WERI-Rb-1 (cell line): Measurements from ENCODE around the gene HIF1A.
A peak's percentile ranks its signal among the peaks of the same experiment; 100 is the strongest.

Experiments
- DNase-seq: peaks from one replicate; pipeline ENCODE4 v3.0.0-alpha.2; 2020
- H3K27ac ChIP-seq: fragments of 250-450 bp; sonication (Bioruptor Pico); 2 replicates; pipeline ENCODE4 v1.5.1; 2020; ENCODE audit warnings: mild to moderate bottlenecking, moderate library complexity
- H3K27me3 ChIP-seq: fragments of 250-450 bp; sonication (Bioruptor Pico); 2 replicates; pipeline ENCODE4 v1.5.1; 2021; ENCODE audit warnings: mild to moderate bottlenecking, low read depth, moderate library complexity; ENCODE audit not compliant: insufficient read depth, severe bottlenecking
- H3K36me3 ChIP-seq: fragments of 250-450 bp; sonication (Bioruptor Pico); 2 replicates; pipeline ENCODE4 v1.5.1; 2020; ENCODE audit warnings: mild to moderate bottlenecking, moderate library complexity
- H3K4me3 ChIP-seq: 2 replicates; pipeline ENCODE4 v1.5.1; 2011; ENCODE audit warnings: low read depth, mild to moderate bottlenecking, control low read depth, low read length
- H3K9me3 ChIP-seq: fragments of 250-450 bp; sonication (Bioruptor Pico); 2 replicates; pipeline ENCODE4 v1.5.1; 2021; ENCODE audit warnings: mild to moderate bottlenecking, moderate library complexity; ENCODE audit not compliant: severe bottlenecking
- TF ChIP-seq, protein P1 (sequence below): IDR thresholded peaks from 2 replicates; pipeline ENCODE4 v1.5.1; 2011; ENCODE audit warnings: low read depth, mild to moderate bottlenecking, control low read depth, inconsistent platforms, low read length

The HIF1A gene

DNA sequence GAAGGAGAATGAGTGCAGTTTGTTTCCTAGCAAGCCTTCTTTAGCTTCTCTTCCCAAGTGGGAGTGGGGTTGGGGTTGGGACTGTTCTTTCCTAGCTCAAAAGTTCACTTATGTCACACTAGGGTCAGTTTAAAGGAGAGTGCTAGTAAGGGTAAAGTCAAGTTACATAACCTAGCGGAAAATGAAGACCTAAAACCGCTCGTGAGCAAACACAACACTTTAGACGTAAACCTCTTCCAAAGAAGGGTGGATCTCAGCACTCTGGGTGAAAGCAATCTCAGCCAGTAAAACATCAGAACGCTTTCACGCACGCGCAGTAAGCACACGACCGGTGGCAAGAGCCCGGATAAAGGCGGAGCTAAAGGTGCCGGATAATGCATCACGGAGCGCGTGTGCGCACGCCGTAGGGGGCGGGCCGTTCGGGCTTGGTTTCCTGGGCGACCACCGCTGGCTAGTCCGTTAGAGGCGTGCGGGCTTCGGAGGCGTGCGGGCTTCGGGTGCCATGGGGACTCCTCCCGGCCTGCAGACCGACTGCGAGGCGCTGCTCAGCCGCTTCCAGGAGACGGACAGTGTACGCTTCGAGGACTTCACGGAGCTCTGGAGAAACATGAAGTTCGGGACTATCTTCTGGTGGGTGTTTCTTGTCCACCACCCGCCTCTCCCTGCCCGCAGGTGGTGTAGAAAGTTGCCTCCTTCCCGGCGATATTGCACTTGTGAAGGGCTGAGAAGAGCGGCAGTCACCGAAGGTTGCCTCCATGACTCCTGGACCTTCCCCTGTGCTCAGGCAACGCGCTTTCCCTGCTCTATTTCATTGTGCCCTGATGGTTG lies 66.9 kb downstream of the HIF1A start, which contains the start of gene SNAPC1:
TSS of gene SNAPC1 (plus strand) at position 462 of the 828 bp plus-strand sequence. CDS start at position 503, 41 bp downstream.
- Histone ChIP-seq H3K27ac (peak within 1 kb of the TSS; percentile 76), H3K9me3 (no peaks in the 10 kb centered on the region), H3K36me3 (no peaks in the 10 kb centered on the region), H3K27me3 (no peaks in the 10 kb centered on the region), H3K4me3 (peak within 1 kb of the TSS; percentile 83)
- DNase-seq, result peak; percentile 97
- TF ChIP-seq, protein P1, sequence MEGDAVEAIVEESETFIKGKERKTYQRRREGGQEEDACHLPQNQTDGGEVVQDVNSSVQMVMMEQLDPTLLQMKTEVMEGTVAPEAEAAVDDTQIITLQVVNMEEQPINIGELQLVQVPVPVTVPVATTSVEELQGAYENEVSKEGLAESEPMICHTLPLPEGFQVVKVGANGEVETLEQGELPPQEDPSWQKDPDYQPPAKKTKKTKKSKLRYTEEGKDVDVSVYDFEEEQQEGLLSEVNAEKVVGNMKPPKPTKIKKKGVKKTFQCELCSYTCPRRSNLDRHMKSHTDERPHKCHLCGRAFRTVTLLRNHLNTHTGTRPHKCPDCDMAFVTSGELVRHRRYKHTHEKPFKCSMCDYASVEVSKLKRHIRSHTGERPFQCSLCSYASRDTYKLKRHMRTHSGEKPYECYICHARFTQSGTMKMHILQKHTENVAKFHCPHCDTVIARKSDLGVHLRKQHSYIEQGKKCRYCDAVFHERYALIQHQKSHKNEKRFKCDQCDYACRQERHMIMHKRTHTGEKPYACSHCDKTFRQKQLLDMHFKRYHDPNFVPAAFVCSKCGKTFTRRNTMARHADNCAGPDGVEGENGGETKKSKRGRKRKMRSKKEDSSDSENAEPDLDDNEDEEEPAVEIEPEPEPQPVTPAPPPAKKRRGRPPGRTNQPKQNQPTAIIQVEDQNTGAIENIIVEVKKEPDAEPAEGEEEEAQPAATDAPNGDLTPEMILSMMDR, result no peak

DNA sequence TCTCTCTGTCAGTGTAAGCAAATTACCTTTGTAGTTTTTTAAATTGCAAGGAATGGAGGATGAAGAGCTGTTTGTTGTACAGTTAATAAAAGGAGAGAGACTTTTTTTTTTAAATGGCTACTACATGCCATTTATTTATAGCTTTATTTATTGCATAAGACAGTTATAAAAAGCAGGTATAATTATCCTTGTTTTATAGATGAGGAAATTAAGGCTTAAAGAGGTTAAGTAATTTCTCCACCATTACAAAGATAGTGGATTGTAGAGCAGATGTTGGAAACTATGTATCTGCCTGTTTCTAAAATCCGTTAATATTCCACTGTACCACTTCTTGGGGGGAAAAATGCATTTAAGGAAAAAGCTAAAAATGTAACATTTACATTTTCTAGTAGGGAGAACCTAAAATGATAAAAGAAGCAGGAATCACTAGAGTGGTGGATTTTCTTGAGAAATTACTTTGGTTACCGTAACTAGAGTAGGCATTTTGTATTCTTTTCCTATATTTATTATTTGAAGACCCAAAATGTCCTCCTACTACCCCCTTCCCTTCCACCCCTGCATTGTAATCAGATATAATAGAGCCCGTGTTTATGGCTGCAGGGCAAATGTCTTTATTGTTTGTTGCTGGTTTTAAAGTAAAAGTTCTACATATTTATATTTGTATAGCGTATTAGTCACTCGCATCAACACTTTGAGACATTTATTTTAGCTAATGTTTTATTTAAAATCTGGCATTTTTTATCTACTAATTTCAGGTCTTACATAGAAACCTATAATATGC lies 69.2 kb downstream of the HIF1A start:
- Histone ChIP-seq H3K36me3 (peaks cover 12% of the 10 kb centered on the region), H3K9me3 (no peaks in the 10 kb centered on the region), H3K27ac (no peak overlapping the region), H3K27me3 (no peaks in the 10 kb centered on the region), H3K4me3 (no peak overlapping the region)
- TF ChIP-seq, protein P1, result no peak
- no peak for DNase-seq

DNA sequence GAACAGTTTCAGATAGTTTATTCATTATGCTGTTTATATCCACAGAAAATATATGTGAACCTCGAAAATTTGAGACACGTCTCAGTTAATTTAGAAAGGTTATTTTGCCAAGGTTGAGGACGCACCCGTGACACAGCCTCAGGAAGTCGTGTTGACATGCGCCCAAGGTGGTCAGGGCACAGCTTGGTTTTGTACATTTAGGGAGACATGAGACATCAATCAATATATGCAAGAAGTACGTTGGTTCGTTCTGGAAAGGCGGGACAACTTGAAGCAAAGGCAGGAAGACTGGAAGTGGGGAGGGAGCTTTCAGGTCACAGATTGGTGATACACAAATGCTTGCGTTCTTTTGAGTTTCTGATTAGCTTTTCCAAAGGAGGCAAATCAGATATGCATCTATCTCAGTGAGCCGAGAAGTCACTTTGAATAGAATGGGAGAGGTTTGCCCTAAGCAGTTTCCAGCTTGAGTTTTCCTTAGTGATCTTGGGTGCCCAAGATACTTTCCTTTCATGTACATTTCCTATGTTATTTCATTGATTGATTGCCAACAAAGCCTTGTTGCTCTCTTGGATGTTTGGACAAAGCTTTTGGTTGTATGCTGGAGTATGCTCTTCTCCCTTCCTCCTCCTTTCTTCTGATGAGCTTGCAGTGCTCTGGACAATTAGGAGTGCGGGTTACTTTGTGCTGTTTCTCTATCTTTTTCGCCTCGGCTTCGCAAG lies 70.1 kb downstream of the HIF1A start:
- DNase-seq, result no peak
- TF ChIP-seq, protein P1, result no peak
- Histone ChIP-seq H3K27me3 (no peaks in the 10 kb centered on the region), H3K27ac (no peak overlapping the region), H3K36me3 (peaks cover 15% of the 10 kb centered on the region), H3K9me3 (no peaks in the 10 kb centered on the region), H3K4me3 (no peak overlapping the region)

DNA sequence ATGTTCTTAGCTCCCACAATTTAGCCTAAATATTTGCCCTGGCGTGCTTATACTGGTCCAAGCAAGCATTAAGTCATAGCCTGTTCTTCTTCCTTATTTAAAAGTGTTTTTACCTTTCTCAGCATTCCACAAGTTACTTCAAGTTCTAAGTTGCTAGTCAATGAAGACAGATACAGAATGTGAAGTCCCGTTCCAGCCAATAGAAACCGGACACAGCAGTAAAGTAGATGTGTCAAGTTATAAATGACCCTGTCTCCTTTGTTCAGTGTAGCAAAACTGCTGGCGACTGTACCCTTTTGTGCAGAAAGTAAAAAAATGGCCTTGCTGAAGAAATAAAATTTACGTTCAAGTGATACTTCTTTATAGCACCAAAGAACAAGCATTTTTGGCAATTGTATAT lies 70.8 kb downstream of the HIF1A start:
- H3K36me3 ChIP-seq, result peaks cover 17% of the 10 kb centered on the region
- DNase-seq, result no peak
- no peaks in the 10 kb centered on the region for H3K27me3 ChIP-seq
- H3K27ac ChIP-seq, result no peak overlapping the region
- H3K4me3 ChIP-seq, result no peak overlapping the region
- TF ChIP-seq, protein P1, result no peak
- no peaks in the 10 kb centered on the region for H3K9me3 ChIP-seq

DNA sequence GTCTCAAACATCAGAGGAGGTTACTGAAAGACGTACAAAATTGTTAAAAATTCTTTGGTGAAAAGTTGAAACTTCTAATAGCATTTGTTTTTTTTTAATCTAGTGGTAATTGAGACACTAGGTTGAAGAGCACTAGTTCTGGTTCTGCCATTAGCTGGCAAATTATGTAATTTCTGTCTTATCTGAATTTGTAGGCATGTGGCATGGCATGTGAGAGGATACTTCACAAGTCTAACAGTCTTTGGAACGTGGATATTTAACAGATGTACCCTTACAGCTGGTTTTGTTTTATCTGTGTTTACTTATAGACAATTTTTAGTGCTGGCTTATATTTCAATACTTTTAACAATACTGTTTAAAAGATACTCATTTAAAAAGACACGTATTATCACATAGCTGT lies 72.9 kb downstream of the HIF1A start:
- no peak overlapping the region for H3K27ac ChIP-seq
- H3K4me3 ChIP-seq, result no peak overlapping the region
- TF ChIP-seq, protein P1, result no peak
- DNase-seq, result no peak
- H3K36me3 ChIP-seq, result peaks cover 21% of the 10 kb centered on the region
- H3K27me3 ChIP-seq, result no peaks in the 10 kb centered on the region
- no peaks in the 10 kb centered on the region for H3K9me3 ChIP-seq
